Activated CD4-positive, alpha-beta T cell treated with anti-CD3 and anti-CD28 coated beads for 4 hours (primary cell): Measurements from ENCODE around the gene MRM2.

Source experiments
- DNase-seq, 2 donors: peaks; one replicate each; pipeline ENCODE4 v3.0.0-alpha.2; 2020

The MRM2 gene

GRCh38 chr7:2220030-2220429 lies 22.0 kb downstream of the MRM2 start:
- no peak for DNase-seq

DNA sequence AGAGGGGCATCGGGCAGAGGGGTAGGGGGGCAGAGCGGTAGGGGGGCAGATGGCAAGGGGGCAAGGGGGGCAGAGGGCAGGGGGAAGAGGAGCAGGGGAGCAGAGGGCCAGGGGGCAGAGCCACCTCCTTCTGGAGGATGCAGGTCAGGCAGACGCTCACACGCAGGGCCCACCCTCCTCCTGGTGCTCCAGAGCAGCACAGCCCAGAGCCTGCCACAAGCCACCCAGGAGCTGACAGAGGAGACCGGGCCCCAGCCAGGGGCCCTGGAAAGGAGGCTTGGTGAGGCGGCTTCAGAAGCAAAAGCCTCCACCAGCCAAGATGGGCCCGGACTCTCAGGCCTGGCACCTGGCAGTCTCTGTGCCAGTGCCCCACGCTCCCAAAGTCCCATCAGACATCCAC lies 22.4 kb downstream of the MRM2 start:
- no peak for DNase-seq

GRCh38 chr7:2219136-2219535 lies 22.9 kb downstream of the MRM2 start:
- no peak for DNase-seq

DNA sequence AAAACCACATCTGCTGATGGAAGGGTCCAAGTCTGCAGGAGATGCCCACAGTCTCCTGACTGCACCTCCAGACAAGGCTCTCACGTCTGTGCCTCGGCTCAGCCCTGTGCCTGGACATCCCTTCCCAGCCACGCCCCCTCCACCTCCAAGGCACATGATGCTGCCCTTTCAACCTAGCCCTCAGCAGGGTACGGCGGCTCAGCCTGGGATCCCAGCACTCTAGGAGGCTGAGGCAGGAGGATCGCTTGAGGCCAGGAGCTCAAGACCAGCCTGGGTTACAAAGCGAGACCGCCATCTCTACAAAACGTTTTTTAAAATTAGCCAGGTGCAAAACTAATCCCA lies 23.6 kb downstream of the MRM2 start:
- DNase-seq: no peak

GRCh38 chr7:2217716-2218443 lies 24.1 kb downstream of the MRM2 start:
- DNase-seq: no peak

GRCh38 chr7:2217206-2217605 lies 24.8 kb downstream of the MRM2 start:
- DNase-seq: no peak

- DNase-seq: no peak
Observed at GRCh38 chr7:2215851-2216250, 26.2 kb downstream of the MRM2 start.

GRCh38 chr7:2214636-2215035 lies 27.4 kb downstream of the MRM2 start:
- DNase-seq: no peak

- no peak for DNase-seq
Observed at GRCh38 chr7:2213551-2214215, 28.3 kb downstream of the MRM2 start.

DNA sequence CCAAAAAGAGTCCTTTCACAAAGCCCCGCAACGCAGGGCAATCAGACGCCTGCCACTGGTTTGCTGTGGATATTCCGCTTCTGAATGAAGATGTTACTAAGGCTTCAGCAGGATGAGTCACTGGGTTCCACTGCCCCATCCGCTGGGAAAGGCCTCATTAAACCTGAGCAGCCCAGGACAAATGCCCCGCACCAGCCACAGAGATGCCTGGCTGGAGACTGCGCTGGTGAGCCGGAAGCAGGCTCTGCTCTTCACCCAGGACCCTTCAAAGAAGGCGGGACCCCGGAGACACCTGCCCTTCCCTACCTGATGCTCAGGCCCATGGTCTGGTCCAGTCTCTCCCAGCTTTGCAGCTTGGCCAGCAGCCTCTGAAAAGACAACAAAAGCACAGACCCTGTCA lies 29.1 kb downstream of the MRM2 start:
- no peak for DNase-seq

GRCh38 chr7:2211926-2212325 lies 30.1 kb downstream of the MRM2 start:
- no peak for DNase-seq

DNA sequence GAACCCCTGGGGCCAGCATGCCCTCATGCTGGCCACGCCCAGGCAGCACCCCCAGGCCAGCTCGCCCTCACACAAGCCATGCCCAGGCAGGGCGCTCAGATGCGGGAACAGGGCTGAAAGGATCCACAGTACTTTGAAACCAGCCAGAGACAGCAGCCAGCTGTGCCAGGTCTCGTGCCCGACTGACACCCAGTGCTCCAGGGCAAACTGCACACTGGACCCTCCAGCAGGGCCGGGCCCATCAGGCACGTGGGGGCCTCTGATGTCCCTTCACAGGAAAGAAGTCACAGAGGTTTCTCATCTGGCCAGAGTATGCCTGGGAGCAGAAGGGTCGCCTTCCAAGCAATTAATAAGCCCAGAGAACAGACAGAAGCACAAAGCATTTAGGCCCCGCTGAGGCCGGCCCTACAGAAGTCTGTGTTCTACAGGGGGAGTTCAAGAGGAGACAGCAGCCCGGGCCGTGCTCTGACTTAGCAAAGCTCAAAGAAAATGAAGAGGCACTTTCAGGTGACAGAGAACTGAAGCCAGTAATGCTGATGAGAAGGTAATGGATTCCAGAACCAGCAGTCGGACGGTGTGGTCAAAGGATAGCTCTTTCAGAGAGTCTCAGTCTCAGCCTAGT lies 30.6 kb downstream of the MRM2 start:
- no peak for DNase-seq

GRCh38 chr7:2210551-2211258 lies 31.3 kb downstream of the MRM2 start:
- no peak for DNase-seq

- no peak for DNase-seq
Observed at GRCh38 chr7:2209961-2210323, 32.1 kb downstream of the MRM2 start.

GRCh38 chr7:2209146-2209960 lies 32.7 kb downstream of the MRM2 start:
- DNase-seq: peak; percentile 29 to 35

DNA sequence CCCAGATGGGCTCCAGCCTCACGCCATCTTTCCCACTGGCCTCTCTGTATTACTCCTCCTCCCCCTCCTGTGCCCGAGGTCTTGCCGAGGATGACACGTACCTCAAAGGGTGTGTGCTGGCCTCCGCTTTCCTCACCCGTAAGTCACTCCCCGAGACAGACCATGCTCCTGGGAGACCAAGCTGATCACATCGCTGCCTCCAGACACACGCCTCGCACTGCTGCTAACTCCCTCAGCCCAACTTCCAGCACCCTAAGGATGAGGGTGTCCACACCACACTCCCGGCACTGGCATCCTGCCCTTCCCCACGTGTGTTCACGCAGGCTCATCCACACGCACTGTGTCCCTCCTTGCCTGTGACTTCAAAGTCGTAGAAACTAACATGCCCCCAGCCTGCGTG lies 33.3 kb downstream of the MRM2 start:
- DNase-seq: no peak

- no peak for DNase-seq
Observed at GRCh38 chr7:2205036-2205780, 36.8 kb downstream of the MRM2 start.

DNA sequence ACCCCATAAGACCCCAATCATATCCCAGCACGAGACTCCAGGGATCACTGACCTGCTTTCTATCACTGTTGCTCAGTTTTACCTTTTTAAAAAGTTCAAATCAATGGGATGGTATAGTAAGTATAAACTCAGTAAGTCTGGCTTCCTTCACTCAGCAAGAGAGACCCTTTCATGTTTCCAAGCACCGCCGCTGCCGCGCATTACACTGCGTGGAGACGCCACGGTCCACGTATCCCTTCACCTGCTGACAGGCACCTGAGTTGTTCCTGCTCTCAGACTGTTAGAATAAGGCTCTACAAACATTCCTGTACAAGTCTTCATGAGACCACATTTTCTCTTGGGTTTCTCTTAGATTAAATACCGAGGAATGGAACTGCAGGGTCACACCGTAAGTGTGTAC lies 37.6 kb downstream of the MRM2 start:
- DNase-seq: no peak

GRCh38 chr7:2203766-2204300 lies 38.2 kb downstream of the MRM2 start:
- no peak for DNase-seq

- DNase-seq: no peak
Observed at GRCh38 chr7:2202901-2203765, 38.9 kb downstream of the MRM2 start.

GRCh38 chr7:2202361-2202761 lies 39.6 kb downstream of the MRM2 start:
- no peak for DNase-seq
